Measurements from ENCODE around the gene RNF212. TPM values are rescaled to one million over a fixed set of nuclear protein-coding genes. Genes with fewer than 3 reads are reported as not detected.
A peak's percentile ranks its signal among the peaks of the same experiment; 100 is the strongest.
"Not testable (repeated sequence)": the region's sequence is repeated elsewhere in the genome, so short reads cannot be mapped to it uniquely, and the experiment has no call there.

The RNF212 gene
- total and polyA plus RNA-seq, 4 donors = 3.9 to 12.6 (median 8.7) TPM

DNA sequence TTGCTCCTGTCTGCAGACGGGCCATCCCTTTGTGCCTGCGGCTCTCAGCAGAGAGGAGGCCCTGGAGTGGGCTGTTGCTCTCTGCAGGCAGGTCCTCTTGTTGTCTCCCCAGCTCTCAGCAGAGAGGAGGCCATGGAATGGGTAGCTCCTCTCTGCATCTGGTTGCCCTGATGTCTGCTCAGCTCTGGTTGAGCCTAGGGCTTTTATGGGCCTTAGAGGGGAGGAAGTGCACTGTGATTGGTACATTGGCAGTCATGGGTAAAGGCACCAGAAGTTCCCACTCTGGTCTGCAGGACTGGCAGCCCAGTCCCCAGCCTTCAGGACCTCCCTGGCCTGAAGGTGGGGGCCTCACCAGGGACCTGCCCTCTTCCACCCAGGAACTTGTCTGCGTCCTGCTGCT, 37.5 kb upstream of the RNF212 start:
- no peak overlapping the region for H3K27ac ChIP-seq (ENCODE audit: low read depth, low read length)
- WGBS (ENCODE audit: insufficient coverage) = 67% methylated on average over 3 of the region's 3 CpGs
- H3K9me3 ChIP-seq (ENCODE audit: control insufficient read depth, insufficient read depth, low read length) = peaks cover 2% of the 10 kb centered on the region
- no peak for DNase-seq (ENCODE audit: low read depth in 4 of 6, low spot score in 6 of 6)
- H3K27me3 ChIP-seq (ENCODE audit: control insufficient read depth, insufficient read depth, low read length) = peaks cover 3% of the 10 kb centered on the region
- H3K4me1 ChIP-seq (ENCODE audit: control insufficient read depth, insufficient read depth, low read length) = peaks cover 5% of the 10 kb centered on the region
- no peak overlapping the region for H3K4me3 ChIP-seq (ENCODE audit: low read depth, low read length)
- peaks cover 2% of the 10 kb centered on the region for H3K36me3 ChIP-seq (ENCODE audit: control insufficient read depth, insufficient read depth, low read length)

- WGBS (ENCODE audit: insufficient coverage) = no CpG with 5 or more reads among the region's 1 CpG
- no peak overlapping the region for H3K4me3 ChIP-seq (ENCODE audit: low read depth, low read length)
- H3K36me3 ChIP-seq (ENCODE audit: control insufficient read depth, insufficient read depth, low read length) = no peaks in the 10 kb centered on the region
- no peaks in the 10 kb centered on the region for H3K4me1 ChIP-seq (ENCODE audit: control insufficient read depth, insufficient read depth, low read length)
- peak in 1 of 6 donors; percentile 31 for DNase-seq (ENCODE audit: low read depth in 4 of 6, low spot score in 6 of 6)
- no peak overlapping the region for H3K27ac ChIP-seq (ENCODE audit: low read depth, low read length)
- peaks cover 6% of the 10 kb centered on the region for H3K27me3 ChIP-seq (ENCODE audit: control insufficient read depth, insufficient read depth, low read length)
- no peaks in the 10 kb centered on the region for H3K9me3 ChIP-seq (ENCODE audit: control insufficient read depth, insufficient read depth, low read length)
These were observed 26.5 kb upstream of the RNF212 start for GRCh38 chr4:1139860-1140259.

DNA sequence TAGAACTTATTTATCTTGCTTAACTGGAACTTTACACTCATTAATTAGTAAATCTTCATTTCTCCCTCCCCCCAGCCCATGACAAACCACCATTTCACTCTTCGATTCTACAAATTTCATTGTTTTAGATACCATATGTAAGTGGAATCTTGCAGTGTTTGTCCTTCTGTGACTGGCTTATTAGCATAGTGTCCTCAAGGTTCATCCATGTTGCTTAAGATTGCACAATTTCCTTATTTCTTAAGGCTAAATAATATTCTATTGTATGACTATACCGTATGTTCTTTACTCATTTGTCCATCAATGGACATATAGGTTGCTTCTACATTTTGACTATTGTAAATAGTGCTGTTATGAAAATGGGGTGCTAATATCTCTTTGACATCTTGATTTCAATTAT, 24.5 kb upstream of the RNF212 start:
- no CpG with 5 or more reads among the region's 2 CpGs for WGBS (ENCODE audit: insufficient coverage)
- Histone ChIP-seq H3K4me1 (ENCODE audit: control insufficient read depth, insufficient read depth, low read length) (no peaks in the 10 kb centered on the region), H3K36me3 (ENCODE audit: control insufficient read depth, insufficient read depth, low read length) (no peaks in the 10 kb centered on the region), H3K27ac (ENCODE audit: low read depth, low read length) (no peak overlapping the region), H3K4me3 (ENCODE audit: low read depth, low read length) (no peak overlapping the region), H3K27me3 (ENCODE audit: control insufficient read depth, insufficient read depth, low read length) (peaks cover 9% of the 10 kb centered on the region), H3K9me3 (ENCODE audit: control insufficient read depth, insufficient read depth, low read length) (no peaks in the 10 kb centered on the region)
- no peak for DNase-seq (ENCODE audit: low read depth in 4 of 6, low spot score in 6 of 6)

DNA sequence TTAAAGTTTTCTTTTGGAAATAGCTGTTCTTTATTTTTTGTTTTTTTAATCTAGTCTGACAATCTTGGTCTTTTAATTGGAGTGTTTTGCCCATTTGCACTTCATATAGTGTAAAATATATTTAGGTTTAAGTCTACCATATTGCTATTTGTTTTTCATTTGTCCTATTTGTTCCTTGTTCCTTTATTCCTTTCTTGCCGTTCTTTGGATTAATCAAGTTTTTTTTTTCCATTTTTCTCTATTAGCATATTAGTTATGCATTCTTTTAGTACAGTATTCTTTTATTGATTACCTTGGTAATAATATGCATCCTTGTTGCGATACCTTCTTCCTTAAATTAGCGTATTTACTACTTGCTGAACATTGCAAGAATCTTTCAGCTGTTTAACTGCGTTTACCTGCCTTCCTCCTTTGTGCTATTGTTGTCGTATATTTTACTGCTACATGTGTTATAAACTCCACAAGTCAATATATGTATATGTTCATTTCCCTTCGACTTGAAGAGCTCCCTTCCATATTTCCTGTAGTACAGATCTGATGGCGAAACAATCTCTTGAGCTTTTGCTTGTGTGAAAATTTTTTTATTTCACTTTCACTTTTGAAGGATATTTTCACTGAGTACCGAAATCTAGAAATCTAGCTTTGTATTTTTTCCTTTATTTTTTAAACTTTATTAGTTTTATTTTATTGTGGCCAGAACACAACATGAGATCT, 23.9 kb upstream of the RNF212 start:
- H3K36me3 ChIP-seq (ENCODE audit: control insufficient read depth, insufficient read depth, low read length) = no peaks in the 10 kb centered on the region
- no peak overlapping the region for H3K4me3 ChIP-seq (ENCODE audit: low read depth, low read length)
- H3K4me1 ChIP-seq (ENCODE audit: control insufficient read depth, insufficient read depth, low read length) = no peaks in the 10 kb centered on the region
- peaks cover 7% of the 10 kb centered on the region for H3K27me3 ChIP-seq (ENCODE audit: control insufficient read depth, insufficient read depth, low read length)
- no CpG with 5 or more reads among the region's 8 CpGs for WGBS (ENCODE audit: insufficient coverage)
- no peaks in the 10 kb centered on the region for H3K9me3 ChIP-seq (ENCODE audit: control insufficient read depth, insufficient read depth, low read length)
- no peak for DNase-seq (ENCODE audit: low read depth in 4 of 6, low spot score in 6 of 6)
- no peak overlapping the region for H3K27ac ChIP-seq (ENCODE audit: low read depth, low read length)

DNA sequence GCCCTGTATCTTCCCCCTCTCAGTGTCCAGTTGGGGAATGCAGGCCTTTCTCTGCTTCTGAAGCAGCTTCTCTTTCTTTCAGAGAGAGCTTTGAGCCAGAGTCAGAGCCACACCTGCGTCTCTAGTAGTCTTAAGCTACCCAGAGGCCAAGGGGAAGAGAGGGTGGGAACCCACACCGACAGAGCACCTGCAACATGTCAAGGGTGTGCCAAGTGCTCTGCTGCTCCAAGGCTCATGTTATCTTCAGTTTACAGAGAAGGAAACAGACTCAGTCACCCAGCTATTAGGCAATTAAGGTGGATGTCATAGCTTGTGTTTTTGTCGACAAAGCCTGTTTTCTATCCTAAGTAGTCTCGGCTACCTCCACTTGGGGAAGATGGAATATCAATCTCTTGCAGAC, 22.7 kb upstream of the RNF212 start:
- Histone ChIP-seq H3K27ac (ENCODE audit: low read depth, low read length) (no peak overlapping the region), H3K9me3 (ENCODE audit: control insufficient read depth, insufficient read depth, low read length) (no peaks in the 10 kb centered on the region), H3K4me3 (ENCODE audit: low read depth, low read length) (no peak overlapping the region), H3K36me3 (ENCODE audit: control insufficient read depth, insufficient read depth, low read length) (no peaks in the 10 kb centered on the region), H3K4me1 (ENCODE audit: control insufficient read depth, insufficient read depth, low read length) (no peaks in the 10 kb centered on the region), H3K27me3 (ENCODE audit: control insufficient read depth, insufficient read depth, low read length) (peaks cover 7% of the 10 kb centered on the region)
- WGBS (ENCODE audit: insufficient coverage) = 81% methylated on average over 2 of the region's 4 CpGs
- no peak for DNase-seq (ENCODE audit: low read depth in 4 of 6, low spot score in 6 of 6)

DNA sequence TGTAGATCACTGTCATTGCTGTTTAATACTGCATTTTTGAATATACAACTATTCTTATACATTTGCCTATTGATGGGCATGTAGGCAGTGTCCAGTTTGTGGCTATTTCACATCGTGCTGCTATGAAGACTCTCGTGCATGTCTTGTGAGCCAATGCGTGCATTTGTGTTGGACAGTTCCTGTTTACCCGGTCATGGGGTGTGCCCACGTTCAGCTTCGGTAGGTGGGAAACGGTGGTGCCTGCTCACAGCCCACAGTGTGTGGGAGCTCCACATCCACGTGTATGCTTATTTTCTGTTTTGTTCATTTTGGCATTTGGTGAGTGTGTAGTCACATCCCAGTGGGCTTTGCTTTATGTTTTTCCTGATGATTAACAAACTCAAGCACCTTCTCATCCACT, 19.7 kb upstream of the RNF212 start:
- Histone ChIP-seq H3K9me3 (ENCODE audit: control insufficient read depth, insufficient read depth, low read length) (no peaks in the 10 kb centered on the region), H3K27me3 (ENCODE audit: control insufficient read depth, insufficient read depth, low read length) (peaks cover 9% of the 10 kb centered on the region), H3K27ac (ENCODE audit: low read depth, low read length) (no peak overlapping the region), H3K4me3 (ENCODE audit: low read depth, low read length) (no peak overlapping the region), H3K4me1 (ENCODE audit: control insufficient read depth, insufficient read depth, low read length) (no peaks in the 10 kb centered on the region), H3K36me3 (ENCODE audit: control insufficient read depth, insufficient read depth, low read length) (no peaks in the 10 kb centered on the region)
- 81% methylated on average over 6 of the region's 8 CpGs for WGBS (ENCODE audit: insufficient coverage)
- no peak for DNase-seq (ENCODE audit: low read depth in 4 of 6, low spot score in 6 of 6)

GRCh38 chr4:1130316-1131186, 17.2 kb upstream of the RNF212 start:
- WGBS (ENCODE audit: insufficient coverage) = 5% methylated on average over 8 of the region's 13 CpGs
- Histone ChIP-seq H3K4me1 (ENCODE audit: control insufficient read depth, insufficient read depth, low read length) (no peaks in the 10 kb centered on the region), H3K9me3 (ENCODE audit: control insufficient read depth, insufficient read depth, low read length) (no peaks in the 10 kb centered on the region), H3K27me3 (ENCODE audit: control insufficient read depth, insufficient read depth, low read length) (peaks cover 6% of the 10 kb centered on the region), H3K4me3 (ENCODE audit: low read depth, low read length) (no peak overlapping the region), H3K27ac (ENCODE audit: low read depth, low read length) (no peak overlapping the region), H3K36me3 (ENCODE audit: control insufficient read depth, insufficient read depth, low read length) (no peaks in the 10 kb centered on the region)
- peak; percentile 75 to 95 (median 81) for DNase-seq (ENCODE audit: low read depth in 4 of 6, low spot score in 6 of 6)

- H3K36me3 ChIP-seq (ENCODE audit: control insufficient read depth, insufficient read depth, low read length) = no peaks in the 10 kb centered on the region
- H3K27me3 ChIP-seq (ENCODE audit: control insufficient read depth, insufficient read depth, low read length) = peaks cover 3% of the 10 kb centered on the region
- no peaks in the 10 kb centered on the region for H3K9me3 ChIP-seq (ENCODE audit: control insufficient read depth, insufficient read depth, low read length)
- WGBS (ENCODE audit: insufficient coverage) = no CpG with 5 or more reads among the region's 1 CpG
- no peak overlapping the region for H3K4me3 ChIP-seq (ENCODE audit: low read depth, low read length)
- H3K27ac ChIP-seq (ENCODE audit: low read depth, low read length) = no peak overlapping the region
- H3K4me1 ChIP-seq (ENCODE audit: control insufficient read depth, insufficient read depth, low read length) = no peaks in the 10 kb centered on the region
- no peak for DNase-seq (ENCODE audit: low read depth in 4 of 6, low spot score in 6 of 6)
These were observed 13.1 kb upstream of the RNF212 start for GRCh38 chr4:1126506-1126905.

DNA sequence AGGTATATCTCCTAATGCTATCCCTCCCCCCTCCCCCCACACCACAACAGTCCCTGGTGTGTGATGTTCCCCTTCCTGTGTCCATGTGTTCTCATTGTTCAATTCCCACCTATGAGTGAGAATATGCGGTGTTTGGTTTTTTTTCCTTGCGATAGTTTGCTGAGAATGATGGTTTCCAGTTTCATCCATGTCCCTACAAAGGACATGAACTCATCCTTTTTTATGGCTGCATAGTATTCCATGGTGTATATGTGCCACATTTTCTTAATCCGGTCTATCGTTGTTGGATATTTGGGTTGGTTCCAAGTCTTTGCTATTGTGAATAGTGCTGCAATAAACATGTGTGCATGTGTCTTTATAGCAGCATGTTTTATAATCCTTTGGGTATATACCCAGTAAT, 12.1 kb upstream of the RNF212 start:
- not testable (repeated sequence) for H3K4me3 ChIP-seq (ENCODE audit: low read depth, low read length); H3K9me3 ChIP-seq (ENCODE audit: control insufficient read depth, insufficient read depth, low read length); H3K36me3 ChIP-seq (ENCODE audit: control insufficient read depth, insufficient read depth, low read length); DNase-seq (ENCODE audit: low read depth in 4 of 6, low spot score in 6 of 6); H3K4me1 ChIP-seq (ENCODE audit: control insufficient read depth, insufficient read depth, low read length); H3K27me3 ChIP-seq (ENCODE audit: control insufficient read depth, insufficient read depth, low read length); H3K27ac ChIP-seq (ENCODE audit: low read depth, low read length)
- no CpG with 5 or more reads among the region's 4 CpGs for WGBS (ENCODE audit: insufficient coverage)

DNA sequence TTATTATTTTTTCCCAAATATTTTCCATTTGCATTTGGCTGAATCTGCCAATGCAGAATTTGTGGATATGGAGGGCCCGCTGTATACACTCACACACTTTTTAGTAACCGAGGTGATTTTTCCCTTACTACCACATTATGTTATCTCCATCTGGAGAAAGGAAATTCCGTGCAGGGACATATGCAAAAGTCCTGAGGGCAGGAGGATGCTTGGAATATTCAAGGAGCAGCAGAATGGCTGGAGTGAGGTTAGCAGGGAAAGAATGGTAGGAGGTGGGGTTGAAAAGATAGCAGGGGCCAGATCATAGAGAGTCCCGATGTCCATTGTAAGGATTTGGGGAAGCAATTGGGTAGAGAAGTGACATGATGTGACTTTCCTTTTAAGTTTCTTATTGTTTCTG, 11.5 kb upstream of the RNF212 start:
- Histone ChIP-seq H3K36me3 (ENCODE audit: control insufficient read depth, insufficient read depth, low read length) (no peaks in the 10 kb centered on the region), H3K4me3 (ENCODE audit: low read depth, low read length) (no peak overlapping the region), H3K4me1 (ENCODE audit: control insufficient read depth, insufficient read depth, low read length) (no peaks in the 10 kb centered on the region), H3K27ac (ENCODE audit: low read depth, low read length) (no peak overlapping the region), H3K9me3 (ENCODE audit: control insufficient read depth, insufficient read depth, low read length) (no peaks in the 10 kb centered on the region), H3K27me3 (ENCODE audit: control insufficient read depth, insufficient read depth, low read length) (peaks cover 3% of the 10 kb centered on the region)
- 79% methylated on average over 1 of the region's 4 CpGs for WGBS (ENCODE audit: insufficient coverage)
- DNase-seq (ENCODE audit: low read depth in 4 of 6, low spot score in 6 of 6) = no peak
